Activated CD4-positive, alpha-beta T cell treated with anti-CD3 and anti-CD28 coated beads for 1 hour (primary cell): ENCODE data around the gene TOX4.

ENCODE experiments used
- DNase-seq: peaks from one replicate; pipeline ENCODE4 v3.0.0-alpha.2; 2020

TOX4 gene

GRCh38 chr14:21505012-21505553, 28.1 kb downstream of the TOX4 start:
- no peak for DNase-seq

- no peak for DNase-seq
These were observed 29.6 kb downstream of the TOX4 start for GRCh38 chr14:21506557-21506956.

- no peak for DNase-seq
These were observed 32.6 kb downstream of the TOX4 start for GRCh38 chr14:21509432-21510143.

GRCh38 chr14:21510735-21511657, 34.0 kb downstream of the TOX4 start, which contains the start of gene METTL3:
Gene METTL3 (minus strand): TSS chr14:21511340. CDS start chr14:21511223, 117 bp downstream.
- peak; percentile 87 for DNase-seq

- DNase-seq: no peak
These were observed 37.3 kb downstream of the TOX4 start for GRCh38 chr14:21514341-21514740.

GRCh38 chr14:21518725-21519124, 41.7 kb downstream of the TOX4 start:
- DNase-seq: no peak

GRCh38 chr14:21520767-21521166, 43.8 kb downstream of the TOX4 start:
- DNase-seq: no peak

- no peak for DNase-seq
These were observed 44.5 kb downstream of the TOX4 start for GRCh38 chr14:21521501-21521900.

GRCh38 chr14:21523203-21523602, 46.2 kb downstream of the TOX4 start:
- no peak for DNase-seq

GRCh38 chr14:21524575-21525490, 47.8 kb downstream of the TOX4 start:
- DNase-seq: no peak

GRCh38 chr14:21525571-21525961, 48.6 kb downstream of the TOX4 start:
- no peak for DNase-seq

- peak; percentile 41 for DNase-seq
These were observed 49.1 kb downstream of the TOX4 start, which contains the start of gene SALL2 for GRCh38 chr14:21525962-21526671. Gene SALL2 (minus strand): TSS chr14:21526346. CDS start chr14:21526127, 219 bp downstream.

- no peak for DNase-seq
These were observed 49.8 kb downstream of the TOX4 start for GRCh38 chr14:21526672-21527317.

- no peak for DNase-seq
These were observed 50.3 kb downstream of the TOX4 start for GRCh38 chr14:21527318-21527679.

- DNase-seq: no peak
These were observed 51.7 kb downstream of the TOX4 start for GRCh38 chr14:21528381-21529348.

GRCh38 chr14:21529515-21529914, 52.5 kb downstream of the TOX4 start:
- no peak for DNase-seq

GRCh38 chr14:21533294-21533693, 56.3 kb downstream of the TOX4 start:
- no peak for DNase-seq

GRCh38 chr14:21534576-21534975, 57.6 kb downstream of the TOX4 start:
- DNase-seq: no peak

- no peak for DNase-seq
These were observed 58.8 kb downstream of the TOX4 start for GRCh38 chr14:21535545-21536417.
